ENCODE data around the gene TMC2. TPM values are rescaled to one million over a fixed set of nuclear protein-coding genes. Genes with fewer than 3 reads are reported as not detected.
A peak's percentile ranks its signal among the peaks of the same experiment; 100 is the strongest.

Gene TMC2
- total RNA-seq, 1 donor from 2014 or later, result not detected

GRCh38 chr20:2631228-2631627 is 94.9 kb downstream of the TMC2 start:
- no peak overlapping the region for H3K9ac ChIP-seq
- TF ChIP-seq, protein P1, sequence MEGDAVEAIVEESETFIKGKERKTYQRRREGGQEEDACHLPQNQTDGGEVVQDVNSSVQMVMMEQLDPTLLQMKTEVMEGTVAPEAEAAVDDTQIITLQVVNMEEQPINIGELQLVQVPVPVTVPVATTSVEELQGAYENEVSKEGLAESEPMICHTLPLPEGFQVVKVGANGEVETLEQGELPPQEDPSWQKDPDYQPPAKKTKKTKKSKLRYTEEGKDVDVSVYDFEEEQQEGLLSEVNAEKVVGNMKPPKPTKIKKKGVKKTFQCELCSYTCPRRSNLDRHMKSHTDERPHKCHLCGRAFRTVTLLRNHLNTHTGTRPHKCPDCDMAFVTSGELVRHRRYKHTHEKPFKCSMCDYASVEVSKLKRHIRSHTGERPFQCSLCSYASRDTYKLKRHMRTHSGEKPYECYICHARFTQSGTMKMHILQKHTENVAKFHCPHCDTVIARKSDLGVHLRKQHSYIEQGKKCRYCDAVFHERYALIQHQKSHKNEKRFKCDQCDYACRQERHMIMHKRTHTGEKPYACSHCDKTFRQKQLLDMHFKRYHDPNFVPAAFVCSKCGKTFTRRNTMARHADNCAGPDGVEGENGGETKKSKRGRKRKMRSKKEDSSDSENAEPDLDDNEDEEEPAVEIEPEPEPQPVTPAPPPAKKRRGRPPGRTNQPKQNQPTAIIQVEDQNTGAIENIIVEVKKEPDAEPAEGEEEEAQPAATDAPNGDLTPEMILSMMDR (IDR thresholded peaks at IDR 0.05), result peak; percentile 37
- no peak for TF ChIP-seq EZH2 (IDR thresholded peaks at IDR 0.05)
- H3K27me3 ChIP-seq, result peaks cover 53% of the 10 kb centered on the region
- H3K4me3 ChIP-seq, result no peak overlapping the region
- no peaks in the 10 kb centered on the region for H3F3A ChIP-seq (ENCODE audit: low read depth)
- no peaks in the 10 kb centered on the region for H3K36me3 ChIP-seq
- H3K4me2 ChIP-seq, result no peak overlapping the region
- H4K20me1 ChIP-seq (ENCODE audit: low read depth), result no peaks in the 10 kb centered on the region
- no peaks in the 10 kb centered on the region for H3K79me2 ChIP-seq (ENCODE audit: low read depth)
- Mint-ChIP-seq H3K27me3 (ENCODE audit: insufficient read depth, low read depth) (peaks cover 7% of the 10 kb centered on the region), H3K4me1 (peaks cover 3% of the 10 kb centered on the region), H3K27ac (no peak overlapping the region), H3K36me3 (no peaks in the 10 kb centered on the region), H3K9me3 (peaks cover 2% of the 10 kb centered on the region), H3K4me3 (no peak overlapping the region)
- no peak for DNase-seq (ENCODE audit: low spot score)
- H3K9me3 ChIP-seq (ENCODE audit: low read depth), result no peaks in the 10 kb centered on the region
- no peaks in the 10 kb centered on the region for H3K4me1 ChIP-seq
- no peak overlapping the region for H3K27ac ChIP-seq
- H2AFZ ChIP-seq (replicated peaks), result no peak overlapping the region

DNA sequence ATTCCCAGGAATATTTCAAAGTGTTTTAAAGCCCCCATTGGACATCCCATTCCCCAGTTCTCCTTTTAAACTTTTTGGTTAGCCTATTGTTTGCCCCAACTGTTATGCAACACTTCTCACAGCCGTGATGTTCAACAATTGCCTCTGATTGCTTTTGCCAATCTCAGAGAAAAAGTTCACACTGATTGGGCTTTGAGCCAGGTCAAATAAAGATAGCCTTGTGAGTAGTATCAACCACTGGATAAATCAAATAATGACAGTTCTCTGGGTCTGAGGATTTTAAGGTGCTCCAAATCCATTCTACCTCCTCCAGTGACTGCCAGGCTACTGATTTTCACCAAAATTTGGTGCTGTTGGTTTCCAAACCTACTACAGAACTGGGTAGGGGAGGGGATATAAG is 97.0 kb downstream of the TMC2 start:
- H3K36me3 Mint-ChIP-seq, result no peaks in the 10 kb centered on the region
- TF ChIP-seq EZH2 (IDR thresholded peaks at IDR 0.05) (no peak), EZH2phosphoT487 (IDR thresholded peaks at IDR 0.05) (no peak)
- TF ChIP-seq, protein P1 (IDR thresholded peaks at IDR 0.05), result no peak
- H4K20me1 ChIP-seq (ENCODE audit: low read depth), result no peaks in the 10 kb centered on the region
- no peak overlapping the region for H3K9ac ChIP-seq
- H3K9me3 ChIP-seq (ENCODE audit: low read depth), result no peaks in the 10 kb centered on the region
- no peak overlapping the region for H3K4me3 Mint-ChIP-seq
- no peak overlapping the region for H3K27ac Mint-ChIP-seq
- H3K27me3 Mint-ChIP-seq (ENCODE audit: insufficient read depth, low read depth), result peaks cover 8% of the 10 kb centered on the region
- peaks cover 53% of the 10 kb centered on the region for H3K27me3 ChIP-seq
- H2AFZ ChIP-seq (replicated peaks), result no peak overlapping the region
- H3K4me1 ChIP-seq, result no peaks in the 10 kb centered on the region
- H3K27ac ChIP-seq, result no peak overlapping the region
- H3K4me2 ChIP-seq, result no peak overlapping the region
- peaks cover 2% of the 10 kb centered on the region for H3K9me3 Mint-ChIP-seq
- H3F3A ChIP-seq (ENCODE audit: low read depth), result no peaks in the 10 kb centered on the region
- peaks cover 3% of the 10 kb centered on the region for H3K4me1 Mint-ChIP-seq
- H3K36me3 ChIP-seq, result no peaks in the 10 kb centered on the region
- DNase-seq (ENCODE audit: low spot score), result no peak
- no peak overlapping the region for H3K4me3 ChIP-seq
- no peaks in the 10 kb centered on the region for H3K79me2 ChIP-seq (ENCODE audit: low read depth)

GRCh38 chr20:2637246-2637645 is 100.9 kb downstream of the TMC2 start:
- no peaks in the 10 kb centered on the region for H3K36me3 Mint-ChIP-seq

More at GRCh38 chr20:2637246-2637645, 100.9 kb downstream of the TMC2 start:
- no peak overlapping the region for H3K4me3 ChIP-seq
- H4K20me1 ChIP-seq (ENCODE audit: low read depth), result no peaks in the 10 kb centered on the region
- H3K4me2 ChIP-seq, result no peak overlapping the region
- no peaks in the 10 kb centered on the region for H3K4me1 ChIP-seq
- Mint-ChIP-seq H3K27ac (no peak overlapping the region), H3K4me3 (no peak overlapping the region), H3K9me3 (no peaks in the 10 kb centered on the region), H3K27me3 (ENCODE audit: insufficient read depth, low read depth) (peaks cover 6% of the 10 kb centered on the region), H3K4me1 (peaks cover 3% of the 10 kb centered on the region)
- H3K36me3 ChIP-seq, result no peaks in the 10 kb centered on the region
- no peak overlapping the region for H3K9ac ChIP-seq
- TF ChIP-seq EZH2phosphoT487 (IDR thresholded peaks at IDR 0.05), result no peak
- TF ChIP-seq EZH2 (IDR thresholded peaks at IDR 0.05), result no peak
- TF ChIP-seq, protein P1 (IDR thresholded peaks at IDR 0.05), result no peak
- H3K9me3 ChIP-seq (ENCODE audit: low read depth), result no peaks in the 10 kb centered on the region
- no peak overlapping the region for H3K27ac ChIP-seq
- no peak for DNase-seq (ENCODE audit: low spot score)
- no peaks in the 10 kb centered on the region for H3K79me2 ChIP-seq (ENCODE audit: low read depth)
- peaks cover 39% of the 10 kb centered on the region for H3K27me3 ChIP-seq
- H3F3A ChIP-seq (ENCODE audit: low read depth), result no peaks in the 10 kb centered on the region
- no peak overlapping the region for H2AFZ ChIP-seq (replicated peaks)

All from neural progenitor cell (in vitro differentiated cells).